Naive B cell (primary cell): ENCODE results near the gene TCEAL4. TPM values are rescaled to one million over a fixed set of nuclear protein-coding genes. Genes with fewer than 3 reads are reported as not detected.
"Not testable (repeated sequence)": the region's sequence is repeated elsewhere in the genome, so short reads cannot be mapped to it uniquely, and the experiment has no call there.

Experiments
- ATAC-seq, 2 donors: fragments of 150-1000 bp; cut with Tn5 transposase; 2 replicates each; pipeline ENCODE4 v1.10.0; 2021; ENCODE audit warnings: low read depth in 2 of 2, mild to moderate bottlenecking in 2 of 2, moderate library complexity in 2 of 2
- DNase-seq: peaks from one replicate; pipeline ENCODE4 v3.0.0; 2022
- H3K27ac Mint-ChIP-seq, 6 donors: one replicate each; pipeline ENCODE4 v1.8.0; 2020 to 2022; ENCODE audit warnings: mild to moderate bottlenecking in 6 of 6, mixed read lengths in 6 of 6, moderate library complexity in 5 of 6, inconsistent platforms in 2 of 6
- H3K27me3 Mint-ChIP-seq, 3 donors: one replicate each; pipeline ENCODE4 v1.8.0; 2021 to 2022; ENCODE audit warnings: mixed read lengths in 3 of 3, mild to moderate bottlenecking in 1 of 3
- H3K36me3 Mint-ChIP-seq, 2 donors: one replicate each; pipeline ENCODE4 v1.8.0; 2020 to 2022; ENCODE audit warnings: mixed read lengths in 2 of 2, inconsistent platforms in 1 of 2, mild to moderate bottlenecking in 1 of 2
- H3K4me1 Mint-ChIP-seq, 3 donors: one replicate each; pipeline ENCODE4 v1.8.0; 2020 to 2022; ENCODE audit warnings: mixed read lengths in 3 of 3, inconsistent platforms in 1 of 3, mild to moderate bottlenecking in 1 of 3, moderate library complexity in 1 of 3
- H3K4me3 Mint-ChIP-seq, 8 donors: one replicate each; pipeline ENCODE4 v1.8.0; 2020 to 2022; ENCODE audit warnings: mild to moderate bottlenecking in 8 of 8, mixed read lengths in 8 of 8, moderate library complexity in 8 of 8, inconsistent platforms in 2 of 8
- H3K9me3 Mint-ChIP-seq, 7 donors: one replicate each; pipeline ENCODE4 v1.8.0; 2020 to 2022; ENCODE audit warnings: mixed read lengths in 7 of 7, mild to moderate bottlenecking in 5 of 7, inconsistent platforms in 2 of 7, moderate library complexity in 1 of 7
- polyA plus RNA-seq, 6 donors: library from polyadenylated mRNA; unstranded; fragments of 300-500 nt; fragmentation: Illumina TruSeq; gene quantifications; one replicate each; pipeline ENCODE4 v1.2.3, GENCODE V29; 2021; ENCODE audit warnings: low read depth in 6 of 6

TCEAL4 gene
- polyA plus RNA-seq, 6 donors from 2014 or later = 12.0 to 23.0 (median 16.0) TPM

DNA sequence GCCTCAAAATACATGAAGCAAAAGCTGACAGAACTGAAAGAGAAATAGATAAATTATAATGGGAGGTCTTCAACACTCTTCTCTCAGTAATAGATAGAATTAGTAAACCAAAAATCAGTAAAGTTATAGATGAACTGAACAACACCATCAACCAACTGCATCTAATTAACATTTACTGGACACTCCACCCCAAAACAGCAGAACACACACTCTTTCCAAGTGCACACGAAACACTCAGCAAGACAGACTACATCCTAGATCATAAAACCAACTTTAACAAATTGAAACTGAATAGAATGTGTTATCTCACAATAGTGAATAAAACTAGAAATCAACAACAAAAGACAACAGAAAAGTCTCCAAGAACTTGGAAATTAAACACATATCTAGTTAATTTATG, 25.1 kb upstream of the TCEAL4 start:
- H3K9me3 Mint-ChIP-seq = no peaks in the 10 kb centered on the region
- H3K27ac Mint-ChIP-seq = no peak overlapping the region
- DNase-seq (no peak), ATAC-seq (no peak)
- no peak overlapping the region for H3K4me3 Mint-ChIP-seq
- no peaks in the 10 kb centered on the region for H3K4me1 Mint-ChIP-seq
- peaks cover 3 to 11% (median 8%) of the 10 kb centered on the region in 3 donors for H3K27me3 Mint-ChIP-seq
- H3K36me3 Mint-ChIP-seq = no peaks in the 10 kb centered on the region

- Mint-ChIP-seq H3K27ac (no peak overlapping the region), H3K27me3 (peaks cover 0 to 5% (median 0%) of the 10 kb centered on the region in 3 donors), H3K36me3 (no peaks in the 10 kb centered on the region), H3K4me1 (no peaks in the 10 kb centered on the region), H3K4me3 (no peak overlapping the region), H3K9me3 (no peaks in the 10 kb centered on the region)
- DNase-seq (no peak), ATAC-seq (no peak)
Measured at GRCh38 chrX:103562801-103563200, 22.5 kb upstream of the TCEAL4 start.

GRCh38 chrX:103565197-103565596, 20.1 kb upstream of the TCEAL4 start:
- Mint-ChIP-seq H3K27me3 (peaks cover 0 to 4% (median 4%) of the 10 kb centered on the region in 3 donors), H3K36me3 (no peaks in the 10 kb centered on the region), H3K27ac (no peak overlapping the region), H3K4me1 (no peaks in the 10 kb centered on the region), H3K4me3 (no peak overlapping the region), H3K9me3 (no peaks in the 10 kb centered on the region)
- DNase-seq (no peak), ATAC-seq (no peak)

- Mint-ChIP-seq H3K36me3 (no peaks in the 10 kb centered on the region), H3K4me3 (no peak overlapping the region), H3K27ac (no peak overlapping the region), H3K4me1 (no peaks in the 10 kb centered on the region), H3K9me3 (no peaks in the 10 kb centered on the region), H3K27me3 (peaks cover 0 to 4% (median 0%) of the 10 kb centered on the region in 3 donors)
- DNase-seq (no peak), ATAC-seq (no peak)
Measured at GRCh38 chrX:103565752-103566151, 19.6 kb upstream of the TCEAL4 start.

- Mint-ChIP-seq H3K4me3 (no peak overlapping the region), H3K36me3 (no peaks in the 10 kb centered on the region), H3K27me3 (peaks cover 0 to 4% (median 0%) of the 10 kb centered on the region in 3 donors), H3K27ac (no peak overlapping the region), H3K4me1 (no peaks in the 10 kb centered on the region), H3K9me3 (peaks cover 0 to 2% (median 0%) of the 10 kb centered on the region in 7 donors)
- DNase-seq (no peak), ATAC-seq (no peak)
Measured at GRCh38 chrX:103571121-103571520, 14.2 kb upstream of the TCEAL4 start.

DNA sequence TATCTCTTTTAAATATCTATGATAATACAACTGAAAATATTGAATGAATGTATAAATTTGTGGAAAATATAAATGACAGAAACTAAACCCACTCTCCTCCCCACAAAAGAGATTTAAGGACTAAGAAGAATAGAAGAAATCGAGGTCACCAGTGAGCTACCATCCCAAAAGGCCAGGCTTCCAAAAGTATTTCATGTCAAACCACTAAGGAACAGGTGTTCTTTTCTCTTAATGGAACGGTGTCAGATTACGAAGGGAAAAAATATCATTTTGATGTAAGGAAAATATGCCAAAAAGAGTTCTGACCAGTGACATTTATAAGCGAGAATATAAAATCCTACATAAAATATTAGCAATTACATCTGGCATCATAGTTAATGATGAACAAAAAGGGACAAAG, 13.6 kb upstream of the TCEAL4 start:
- DNase-seq (no peak), ATAC-seq (no peak)
- Mint-ChIP-seq H3K36me3 (no peaks in the 10 kb centered on the region), H3K27ac (no peak overlapping the region), H3K4me3 (no peak overlapping the region), H3K27me3 (peaks cover 0 to 4% (median 3%) of the 10 kb centered on the region in 3 donors), H3K9me3 (peaks cover 0 to 2% (median 0%) of the 10 kb centered on the region in 7 donors), H3K4me1 (no peaks in the 10 kb centered on the region)

DNA sequence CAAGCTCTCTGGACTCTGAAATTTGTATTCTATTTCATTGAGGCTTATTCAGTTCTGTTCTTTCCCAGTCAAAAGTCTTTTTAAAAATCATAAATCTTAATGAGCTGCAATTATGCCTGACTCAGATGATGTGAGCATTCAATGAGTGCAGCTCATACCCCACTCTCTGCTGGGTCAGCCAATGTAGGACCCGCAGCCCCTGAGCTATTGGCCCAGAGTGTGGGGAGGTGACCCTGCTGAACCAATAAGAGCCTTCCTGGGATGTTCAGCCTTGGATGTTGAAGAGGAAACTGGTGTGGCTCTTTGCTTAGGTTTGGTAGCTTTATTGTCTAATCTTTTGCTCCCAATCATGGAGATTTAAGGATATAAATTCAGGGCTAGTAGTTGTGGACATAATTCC, 12.1 kb upstream of the TCEAL4 start:
- H3K36me3 Mint-ChIP-seq = no peaks in the 10 kb centered on the region
- H3K27me3 Mint-ChIP-seq = peaks cover 0 to 9% (median 6%) of the 10 kb centered on the region in 3 donors
- H3K4me3 Mint-ChIP-seq = no peak overlapping the region
- no peak for DNase-seq
- no peak overlapping the region for H3K27ac Mint-ChIP-seq
- H3K4me1 Mint-ChIP-seq = no peaks in the 10 kb centered on the region
- no peak for ATAC-seq
- peaks cover 0 to 2% (median 0%) of the 10 kb centered on the region in 7 donors for H3K9me3 Mint-ChIP-seq

DNA sequence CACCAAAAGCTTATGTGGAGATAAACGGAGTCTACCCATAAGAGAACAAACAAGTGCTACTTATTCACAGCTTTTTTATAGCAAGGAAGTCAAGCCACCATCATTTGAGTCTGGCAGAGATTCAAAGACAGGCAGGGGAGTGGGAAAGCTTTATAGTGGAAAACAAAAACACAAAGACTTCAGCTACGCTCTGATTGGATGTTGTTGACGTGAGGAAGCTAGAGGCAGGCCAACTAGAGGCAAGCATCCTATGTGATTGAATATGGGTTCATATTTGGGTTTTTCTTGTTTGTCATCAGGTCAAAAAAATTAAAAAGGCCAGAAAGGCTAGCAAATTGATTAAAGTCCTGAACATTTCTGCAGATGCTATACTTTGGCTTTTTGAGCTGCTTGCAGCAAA, 719 bp upstream of the TCEAL4 start:
- peak overlapping the region in 7 of 8 donors; percentile 13 to 96 (median 88) for H3K4me3 Mint-ChIP-seq
- peaks cover 5 to 9% (median 6%) of the 10 kb centered on the region in 3 donors for H3K4me1 Mint-ChIP-seq
- H3K9me3 Mint-ChIP-seq = peaks cover 0 to 20% (median 3%) of the 10 kb centered on the region in 7 donors

GRCh38 chrX:103586314-103586646, 965 bp downstream of the TCEAL4 start:
- peak overlapping the region; percentile 88 to 96 (median 92) for H3K4me3 Mint-ChIP-seq
- ATAC-seq (peak in 1 of 2 donors; percentile 12), DNase-seq (no peak)
- H3K9me3 Mint-ChIP-seq = peaks cover 0 to 14% (median 3%) of the 10 kb centered on the region in 7 donors
- no peaks in the 10 kb centered on the region for H3K36me3 Mint-ChIP-seq
- peaks cover 0 to 9% (median 2%) of the 10 kb centered on the region in 3 donors for H3K27me3 Mint-ChIP-seq
- peak overlapping the region in 5 of 6 donors; percentile 60 to 89 (median 79) for H3K27ac Mint-ChIP-seq
- H3K4me1 Mint-ChIP-seq = peaks cover 6 to 13% (median 9%) of the 10 kb centered on the region in 3 donors

More for the DNA sequence above, 719 bp upstream of the TCEAL4 start:
- DNase-seq = no peak
- peaks cover 0 to 9% (median 9%) of the 10 kb centered on the region in 3 donors for H3K27me3 Mint-ChIP-seq
- ATAC-seq = no peak
- H3K36me3 Mint-ChIP-seq = no peaks in the 10 kb centered on the region
- H3K27ac Mint-ChIP-seq = no peak overlapping the region

GRCh38 chrX:103586659-103587058, 1.3 kb downstream of the TCEAL4 start:
- Mint-ChIP-seq H3K4me3 (peak overlapping the region in 7 of 8 donors; percentile 58 to 96 (median 93)), H3K27me3 (peaks cover 0 to 8% (median 0%) of the 10 kb centered on the region in 3 donors), H3K9me3 (peaks cover 0 to 14% (median 5%) of the 10 kb centered on the region in 7 donors), H3K36me3 (no peaks in the 10 kb centered on the region), H3K4me1 (peaks cover 9 to 13% (median 9%) of the 10 kb centered on the region in 3 donors), H3K27ac (peak overlapping the region in 3 of 6 donors; percentile 60 to 89 (median 79))
- ATAC-seq (no peak), DNase-seq (no peak)

GRCh38 chrX:103592295-103592694, 7.0 kb downstream of the TCEAL4 start:
- H3K27me3 Mint-ChIP-seq, ATAC-seq, H3K4me3 Mint-ChIP-seq, DNase-seq, H3K9me3 Mint-ChIP-seq, H3K36me3 Mint-ChIP-seq, H3K4me1 Mint-ChIP-seq, H3K27ac Mint-ChIP-seq: not testable (repeated sequence)

GRCh38 chrX:103595202-103595601, 9.9 kb downstream of the TCEAL4 start:
- H3K4me3 Mint-ChIP-seq = not testable (repeated sequence)

DNA sequence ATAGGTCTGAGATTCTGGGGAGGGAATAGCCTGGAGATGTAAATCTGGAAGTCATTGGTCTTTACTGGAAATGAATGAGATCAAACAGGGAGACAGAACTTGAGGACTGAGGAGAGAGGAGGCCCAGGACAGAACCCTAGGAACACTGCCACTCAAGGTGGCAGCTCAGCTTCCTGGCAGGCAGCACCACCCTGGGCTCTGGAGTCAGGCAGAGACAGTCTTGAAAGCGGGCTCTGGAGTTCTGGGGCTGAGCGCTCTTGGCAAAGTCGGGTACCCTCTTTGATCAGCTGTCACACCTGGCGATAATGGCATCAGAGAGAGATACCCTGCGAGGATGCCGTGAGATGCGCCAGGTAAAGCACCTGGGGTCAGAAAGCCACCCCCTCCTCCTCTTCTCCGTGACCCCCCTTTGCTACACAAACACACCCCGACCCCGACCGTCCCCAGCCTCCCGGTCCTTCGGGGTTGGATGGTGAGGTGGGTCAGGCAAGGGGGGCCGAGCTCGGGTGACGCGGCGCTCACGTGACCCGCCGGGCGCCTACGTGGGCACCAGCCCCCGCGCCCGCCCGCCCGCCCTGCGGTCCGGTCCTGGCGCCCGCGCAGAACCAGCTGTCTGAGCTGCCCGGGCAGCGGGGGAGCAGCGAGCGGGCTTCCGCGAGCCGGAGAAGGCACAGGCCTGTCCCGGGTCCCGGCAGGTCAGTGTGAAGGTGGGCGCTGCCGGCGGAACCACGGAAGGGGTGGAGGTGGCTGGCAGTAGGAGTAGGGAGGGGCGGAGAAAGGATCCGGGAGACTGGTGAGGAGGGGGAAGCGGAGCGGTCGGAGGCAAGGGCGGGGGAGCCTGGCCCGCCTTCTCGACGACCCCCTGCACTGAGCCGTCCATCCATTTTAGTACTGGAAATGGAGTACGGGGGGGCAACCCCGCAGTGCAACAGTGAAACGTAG, 22.3 kb downstream of the TCEAL4 start, which contains the start of gene TCEAL3:
Gene TCEAL3 (plus strand): TSS at position 600 of the 942 bp plus-strand sequence. CDS start 1,102 bp downstream, outside the sequence.
- H3K27me3 Mint-ChIP-seq = peaks cover 0 to 26% (median 4%) of the 10 kb centered on the region in 3 donors

More at GRCh38 chrX:103595202-103595601, 9.9 kb downstream of the TCEAL4 start:
- not testable (repeated sequence) for H3K27me3 Mint-ChIP-seq, ATAC-seq, H3K9me3 Mint-ChIP-seq, H3K36me3 Mint-ChIP-seq, H3K27ac Mint-ChIP-seq, H3K4me1 Mint-ChIP-seq, DNase-seq

More for the DNA sequence above, 22.3 kb downstream of the TCEAL4 start, which contains the start of gene TCEAL3:
- peak; percentile 88 to 90 for ATAC-seq
- H3K36me3 Mint-ChIP-seq = no peaks in the 10 kb centered on the region
- peak within 1 kb of the TSS; percentile 36 to 96 (median 86) for H3K27ac Mint-ChIP-seq
- peaks cover 0 to 4% (median 0%) of the 10 kb centered on the region in 7 donors for H3K9me3 Mint-ChIP-seq
- peak; percentile 57 for DNase-seq
- H3K4me3 Mint-ChIP-seq = peak within 1 kb of the TSS; percentile 68 to 93 (median 87)
- H3K4me1 Mint-ChIP-seq = peaks cover 8 to 17% (median 13%) of the 10 kb centered on the region in 3 donors
